ENCODE results near the gene SORCS1. TPM values are rescaled to one million over a fixed set of nuclear protein-coding genes. Genes with fewer than 3 reads are reported as not detected.

Gene SORCS1
- total RNA-seq, 4 donors from 2014 or later, result 7.1 to 16.7 (median 10.7) TPM

GRCh38 chr10:106705681-106706100 lies 458.8 kb downstream of the SORCS1 start:
- H3K4me1 ChIP-seq, result no peaks in the 10 kb centered on the region

GRCh38 chr10:106696239-106696638 lies 468.3 kb downstream of the SORCS1 start:
- intact Hi-C loops (cut with DNase I), result no loop called here
- no peak overlapping the region for H3K4me3 ChIP-seq
- H3K27me3 ChIP-seq, result no peaks in the 10 kb centered on the region
- 64% methylated on average over 2 of the region's 2 CpGs for WGBS
- no peaks in the 10 kb centered on the region for H3K9me3 ChIP-seq
- DNase-seq (ENCODE audit: extremely low spot score), result no peak
- TF ChIP-seq POLR2AphosphoS5 (IDR thresholded peaks at IDR 0.05) (no peak), POLR2A (IDR thresholded peaks at IDR 0.05; ENCODE audit: low read depth) (no peak), CTCF (IDR thresholded peaks at IDR 0.05) (no peak), EP300 (IDR thresholded peaks at IDR 0.05) (no peak)
- no peak overlapping the region for H3K27ac ChIP-seq (replicated peaks in 1 of 4)
- no peaks in the 10 kb centered on the region for H3K36me3 ChIP-seq
- H3K4me1 ChIP-seq, result no peaks in the 10 kb centered on the region

More at GRCh38 chr10:106705681-106706100, 458.8 kb downstream of the SORCS1 start:
- TF ChIP-seq CTCF (IDR thresholded peaks at IDR 0.05) (peak; percentile 49 to 79 (median 67)), EP300 (IDR thresholded peaks at IDR 0.05) (no peak)
- Histone ChIP-seq H3K36me3 (no peaks in the 10 kb centered on the region), H3K9me3 (no peaks in the 10 kb centered on the region), H3K4me3 (peak overlapping the region in 1 of 4 donors; percentile 28), H3K27me3 (peaks cover 0 to 6% (median 0%) of the 10 kb centered on the region in 4 donors), H3K27ac (replicated peaks in 1 of 4) (no peak overlapping the region)
- no peak for DNase-seq (ENCODE audit: extremely low spot score)
- intact Hi-C loops (cut with DNase I), result no loop called here
- 17% methylated on average over 9 of the region's 9 CpGs for WGBS

GRCh38 chr10:106694696-106695095 lies 469.8 kb downstream of the SORCS1 start:
- intact Hi-C loops (cut with DNase I), result no loop called here
- no peak overlapping the region for H3K27ac ChIP-seq (replicated peaks in 1 of 4)
- 55% methylated on average over 1 of the region's 1 CpG for whole genome bisulfite sequencing
- H3K9me3 ChIP-seq, result no peaks in the 10 kb centered on the region
- DNase-seq (ENCODE audit: extremely low spot score), result no peak
- H3K4me3 ChIP-seq, result no peak overlapping the region
- TF ChIP-seq CTCF (IDR thresholded peaks at IDR 0.05) (no peak), POLR2A (IDR thresholded peaks at IDR 0.05; ENCODE audit: low read depth) (no peak), EP300 (IDR thresholded peaks at IDR 0.05) (no peak), POLR2AphosphoS5 (IDR thresholded peaks at IDR 0.05) (no peak)
- H3K36me3 ChIP-seq, result no peaks in the 10 kb centered on the region
- no peaks in the 10 kb centered on the region for H3K27me3 ChIP-seq
- no peaks in the 10 kb centered on the region for H3K4me1 ChIP-seq

GRCh38 chr10:106682175-106682574 lies 482.3 kb downstream of the SORCS1 start:
- peaks cover 0 to 2% (median 0%) of the 10 kb centered on the region in 4 donors for H3K9me3 ChIP-seq
- H3K4me3 ChIP-seq, result no peak overlapping the region
- TF ChIP-seq POLR2A (IDR thresholded peaks at IDR 0.05; ENCODE audit: low read depth), result no peak
- TF ChIP-seq POLR2AphosphoS5 (IDR thresholded peaks at IDR 0.05), result no peak
- TF ChIP-seq CTCF (IDR thresholded peaks at IDR 0.05), result no peak
- TF ChIP-seq EP300 (IDR thresholded peaks at IDR 0.05), result no peak
- H3K27ac ChIP-seq (replicated peaks in 1 of 4), result no peak overlapping the region
- DNase-seq (ENCODE audit: extremely low spot score), result no peak
- no peaks in the 10 kb centered on the region for H3K4me1 ChIP-seq
- no peaks in the 10 kb centered on the region for H3K36me3 ChIP-seq
- no peaks in the 10 kb centered on the region for H3K27me3 ChIP-seq
- intact Hi-C loops (cut with DNase I), result no loop called here

- 70% methylated on average over 2 of the region's 2 CpGs for WGBS
- no peak for DNase-seq (ENCODE audit: extremely low spot score)
- Histone ChIP-seq H3K27ac (replicated peaks in 1 of 4) (no peak overlapping the region), H3K36me3 (no peaks in the 10 kb centered on the region), H3K9me3 (peaks cover 0 to 2% (median 0%) of the 10 kb centered on the region in 4 donors), H3K27me3 (no peaks in the 10 kb centered on the region), H3K4me3 (no peak overlapping the region), H3K4me1 (no peaks in the 10 kb centered on the region)
- intact Hi-C loops (cut with DNase I), result no loop called here
- TF ChIP-seq POLR2AphosphoS5 (IDR thresholded peaks at IDR 0.05) (no peak), CTCF (IDR thresholded peaks at IDR 0.05) (no peak), EP300 (IDR thresholded peaks at IDR 0.05) (no peak), POLR2A (IDR thresholded peaks at IDR 0.05; ENCODE audit: low read depth) (no peak)
Observed at GRCh38 chr10:106680061-106680460, 484.4 kb downstream of the SORCS1 start.

All from esophagus muscularis mucosa (tissue), 4 donors.